Mucosa of descending colon (tissue), 3 donors: ENCODE results near the gene COMMD6. TPM values are rescaled to one million over a fixed set of nuclear protein-coding genes. Genes with fewer than 3 reads are reported as not detected.

Source experiments
- ATAC-seq: fragments of 200-7000 bp; cut with Tn5 transposase; one replicate; pipeline ENCODE4 v1.9.1; 2020; ENCODE audit warnings: mild to moderate bottlenecking, moderate library complexity
- DNase-seq, 3 donors: peaks; one replicate each; pipeline ENCODE4 v3.0.0-alpha.2; 2020
- H3K36me3 ChIP-seq: fragments of 200-600 bp; one replicate; pipeline ENCODE4 v1.8.0; 2021; ENCODE audit warnings: low read depth, mild to moderate bottlenecking
- H3K4me1 ChIP-seq: fragments of 200-600 bp; one replicate; pipeline ENCODE4 v1.8.0; 2021; ENCODE audit warnings: low read depth, mild to moderate bottlenecking
- H3K4me3 ChIP-seq: fragments of 200-600 bp; one replicate; pipeline ENCODE4 v1.8.0; 2021; ENCODE audit warnings: mild to moderate bottlenecking
- H3K9me3 ChIP-seq: fragments of 200-600 bp; one replicate; pipeline ENCODE4 v1.8.0; 2021; ENCODE audit warnings: mild to moderate bottlenecking
- intact Hi-C, 2 donors: fragments of 100-400 bp; cut with DNase I in 1 of 2; cut with micrococcal nuclease in 1 of 2; formaldehyde crosslinking; loops; one replicate each; pipeline versions ENCODE4 v1.11.0 to v1.11.1; 2022; cut with DNase I, micrococcal nuclease
- total RNA-seq, 3 donors: library from RNA; stranded (reverse); fragmentation: NEBNext Ultra II Directional in 2 of 3; extraction: Animal tissue kit (Norgen Biotek cat#: 25700) in 2 of 3; gene quantifications; one replicate each; pipeline versions ENCODE4 v1.2.1 to v1.2.4, GENCODE V29; 2021 to 2023
- TF ChIP-seq, protein P1 (sequence below): fragments of 200-600 bp; IDR thresholded peaks from one replicate; pipeline ENCODE4 v1.8.0; 2022; ENCODE audit warnings: antibody characterized with exemption, mild to moderate bottlenecking
- donor health status: DM: no; HTN: no; CAD: no; lungs with moderate emphysema.
- donor health status: DM: no; HTN: no; CAD: no.
- donor health status: DM: no; HTN: yes; CAD: no.

Gene COMMD6
- total RNA-seq, 3 donors from 2014 or later, result 97.9 to 192 (median 132) TPM

DNA sequence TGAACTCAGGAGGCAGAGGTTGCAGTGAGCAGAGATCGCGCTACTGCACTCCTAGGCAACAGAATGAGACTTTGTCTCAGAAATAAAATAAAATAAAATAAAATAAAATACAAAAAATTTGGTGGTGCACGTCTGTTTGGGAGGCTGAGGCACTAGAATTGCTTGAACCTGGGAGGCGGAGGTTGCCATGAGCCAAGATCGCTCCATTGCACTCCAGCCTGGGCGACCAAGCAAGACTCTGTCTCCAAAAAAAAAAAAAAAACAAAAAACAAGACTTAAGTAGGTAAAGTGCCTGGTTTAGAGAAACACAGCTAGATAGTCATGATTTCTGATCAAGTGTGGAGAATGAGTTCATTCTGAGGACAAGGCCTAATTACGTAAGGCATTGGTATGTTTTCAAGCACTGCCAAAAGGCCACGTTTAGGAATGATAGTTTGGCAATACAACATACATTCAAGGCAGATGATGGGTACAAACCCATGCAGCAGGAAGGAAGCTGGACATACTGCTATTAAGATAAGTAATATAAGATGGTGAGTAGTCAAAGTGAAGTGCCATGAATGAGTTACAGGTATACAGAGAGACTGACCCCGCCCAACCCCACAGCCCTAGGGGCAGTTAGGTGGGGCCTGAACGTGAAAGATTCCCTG is 7.2 kb upstream of the COMMD6 start:
- intact Hi-C loops, result loop anchor here in 1 of 2 donors (10.0 kb wide), 1 partner anchor 60 kb away; the partner anchor contains the start of gene TBC1D4
- Histone ChIP-seq H3K4me1 (peaks cover 5% of the 10 kb centered on the region), H3K9me3 (no peaks in the 10 kb centered on the region), H3K36me3 (peaks cover 5% of the 10 kb centered on the region), H3K4me3 (no peak overlapping the region)
- TF ChIP-seq, protein P1, sequence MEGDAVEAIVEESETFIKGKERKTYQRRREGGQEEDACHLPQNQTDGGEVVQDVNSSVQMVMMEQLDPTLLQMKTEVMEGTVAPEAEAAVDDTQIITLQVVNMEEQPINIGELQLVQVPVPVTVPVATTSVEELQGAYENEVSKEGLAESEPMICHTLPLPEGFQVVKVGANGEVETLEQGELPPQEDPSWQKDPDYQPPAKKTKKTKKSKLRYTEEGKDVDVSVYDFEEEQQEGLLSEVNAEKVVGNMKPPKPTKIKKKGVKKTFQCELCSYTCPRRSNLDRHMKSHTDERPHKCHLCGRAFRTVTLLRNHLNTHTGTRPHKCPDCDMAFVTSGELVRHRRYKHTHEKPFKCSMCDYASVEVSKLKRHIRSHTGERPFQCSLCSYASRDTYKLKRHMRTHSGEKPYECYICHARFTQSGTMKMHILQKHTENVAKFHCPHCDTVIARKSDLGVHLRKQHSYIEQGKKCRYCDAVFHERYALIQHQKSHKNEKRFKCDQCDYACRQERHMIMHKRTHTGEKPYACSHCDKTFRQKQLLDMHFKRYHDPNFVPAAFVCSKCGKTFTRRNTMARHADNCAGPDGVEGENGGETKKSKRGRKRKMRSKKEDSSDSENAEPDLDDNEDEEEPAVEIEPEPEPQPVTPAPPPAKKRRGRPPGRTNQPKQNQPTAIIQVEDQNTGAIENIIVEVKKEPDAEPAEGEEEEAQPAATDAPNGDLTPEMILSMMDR, result no peak
- DNase-seq, result no peak
- ATAC-seq, result no peak

DNA sequence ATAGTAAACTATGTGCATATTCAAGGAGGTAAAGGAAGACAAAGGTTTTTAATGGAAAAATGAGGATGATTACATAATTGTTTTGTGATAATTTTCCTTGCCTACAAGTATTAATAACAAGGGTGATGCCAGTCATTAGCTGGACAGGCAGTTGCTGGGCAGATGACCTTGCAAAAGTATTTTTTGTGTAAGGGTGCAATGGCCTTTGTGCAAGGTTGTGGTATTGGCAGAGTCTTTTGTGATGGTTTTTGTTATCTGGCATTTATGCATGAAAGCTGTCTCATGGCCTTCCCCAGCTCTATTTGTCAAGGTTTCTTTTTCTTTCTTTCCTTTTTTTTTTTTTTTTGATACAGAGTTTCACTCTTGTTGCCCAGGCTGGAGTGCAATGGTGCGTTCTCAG is 4.3 kb upstream of the COMMD6 start:
- DNase-seq, result no peak
- TF ChIP-seq, protein P1, result no peak
- H3K4me3 ChIP-seq, result no peak overlapping the region
- H3K9me3 ChIP-seq, result no peaks in the 10 kb centered on the region
- peaks cover under 1% of the 10 kb centered on the region for H3K4me1 ChIP-seq
- intact Hi-C loops, result loop anchor here in 1 of 2 donors (10.0 kb wide), 1 partner anchor 57 kb away; the partner anchor contains the start of gene TBC1D4
- ATAC-seq, result no peak
- H3K36me3 ChIP-seq, result no peaks in the 10 kb centered on the region

DNA sequence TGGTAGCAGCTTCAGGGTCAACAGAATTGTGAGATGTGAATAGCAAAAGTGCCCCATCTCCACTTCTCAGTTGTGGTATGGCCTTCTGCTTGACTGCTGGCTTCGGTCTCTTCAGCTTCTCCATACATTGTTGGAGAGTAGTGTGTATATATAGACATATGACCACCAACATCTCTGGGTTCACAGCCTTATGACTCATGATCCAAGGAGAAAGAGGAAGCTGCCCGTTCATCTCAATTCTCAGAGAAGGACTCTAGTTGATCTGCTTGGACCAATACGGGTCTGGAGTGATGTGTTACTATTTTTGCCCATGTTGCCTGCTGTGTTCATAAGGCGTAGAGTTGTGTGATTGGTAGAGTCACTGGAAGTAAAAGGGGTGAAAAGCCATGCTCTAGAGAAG is 3.6 kb upstream of the COMMD6 start:
- DNase-seq, result no peak
- TF ChIP-seq, protein P1, result no peak
- Histone ChIP-seq H3K4me1 (peaks cover 6% of the 10 kb centered on the region), H3K9me3 (no peaks in the 10 kb centered on the region), H3K4me3 (no peak overlapping the region), H3K36me3 (no peaks in the 10 kb centered on the region)
- no peak for ATAC-seq
- intact Hi-C loops, result loop anchor here in 1 of 2 donors (10.0 kb wide), 1 partner anchor 56 kb away; the partner anchor contains the start of gene TBC1D4

DNA sequence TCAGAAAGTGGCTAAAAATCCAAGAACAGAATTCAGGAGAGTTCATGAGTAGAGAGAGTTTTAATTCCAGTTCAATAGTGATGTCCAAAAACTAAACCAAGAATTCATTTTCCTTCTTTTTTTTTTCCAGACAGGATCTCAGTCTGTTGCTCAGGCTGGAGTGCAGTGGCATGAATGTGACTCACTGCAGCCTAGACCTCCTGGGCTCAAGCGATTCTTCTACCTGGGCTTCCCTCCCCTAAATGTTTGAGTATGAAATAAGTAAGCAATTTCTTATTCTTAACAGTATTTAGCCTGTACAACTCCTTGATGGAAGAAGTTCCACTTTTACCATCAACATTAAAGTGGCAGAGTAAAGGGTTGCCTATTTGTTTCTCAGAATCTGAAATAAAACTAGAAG is 3.8 kb downstream of the COMMD6 start:
- Histone ChIP-seq H3K36me3 (no peaks in the 10 kb centered on the region), H3K4me1 (peaks cover 6% of the 10 kb centered on the region), H3K4me3 (no peak overlapping the region), H3K9me3 (no peaks in the 10 kb centered on the region)
- TF ChIP-seq, protein P1, result no peak
- DNase-seq (no peak), ATAC-seq (no peak)
- intact Hi-C loops, result no loop called here

DNA sequence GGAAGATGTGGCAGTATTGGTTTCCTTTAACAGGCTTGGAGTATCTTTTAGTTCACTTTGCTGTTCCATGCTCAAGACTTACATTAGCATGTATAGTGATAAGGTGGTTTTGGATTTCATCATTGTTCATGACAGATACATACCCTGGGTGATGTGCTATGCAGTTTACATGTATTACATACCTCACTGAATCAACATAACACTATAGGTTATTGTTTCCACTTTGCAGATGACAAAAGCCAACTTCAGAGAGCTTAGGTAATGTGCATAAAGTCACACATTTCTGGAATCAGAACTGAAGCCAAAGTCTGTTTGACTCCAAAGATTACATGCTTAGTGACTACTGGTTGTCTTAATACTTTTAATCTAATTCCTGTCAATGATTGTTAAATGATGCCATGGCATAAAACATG is 7.1 kb downstream of the COMMD6 start:
- Histone ChIP-seq H3K4me1 (no peaks in the 10 kb centered on the region), H3K36me3 (no peaks in the 10 kb centered on the region), H3K4me3 (no peak overlapping the region), H3K9me3 (no peaks in the 10 kb centered on the region)
- DNase-seq (no peak), ATAC-seq (no peak)
- TF ChIP-seq, protein P1, result no peak
- intact Hi-C loops, result no loop called here
